HEK293 (cell line): ENCODE results near the gene MSH4.

Experiments
- MYNN ChIP-seq: fragments of 450-650 bp; formaldehyde crosslinking; IDR thresholded peaks from 2 replicates; pipeline ENCODE4 v1.5.1; 2016; ENCODE audit warnings: missing biosample characterization, missing genetic modification characterization, borderline replicate concordance
- ZFHX2 ChIP-seq: fragments of 450-650 bp; formaldehyde crosslinking; conservative IDR thresholded peaks from 2 replicates; pipeline ENCODE4 v1.5.1; 2016; ENCODE audit warnings: missing biosample characterization, missing genetic modification characterization
- ZNF140 ChIP-seq: fragments of 450-650 bp; formaldehyde crosslinking; IDR thresholded peaks from 2 replicates; pipeline ENCODE4 v1.5.1; 2016; ENCODE audit warnings: missing biosample characterization, missing genetic modification characterization
- ZNF704 ChIP-seq: fragments of 450-650 bp; formaldehyde crosslinking; IDR thresholded peaks from 2 replicates; pipeline ENCODE4 v1.5.1; 2016; ENCODE audit warnings: missing biosample characterization, missing genetic modification characterization
- TF ChIP-seq, protein P1 (sequence below): fragments of 450-650 bp; formaldehyde crosslinking; IDR thresholded peaks from 2 replicates; pipeline ENCODE4 v1.5.1; 2016; ENCODE audit warnings: missing biosample characterization, missing genetic modification characterization

DNA sequence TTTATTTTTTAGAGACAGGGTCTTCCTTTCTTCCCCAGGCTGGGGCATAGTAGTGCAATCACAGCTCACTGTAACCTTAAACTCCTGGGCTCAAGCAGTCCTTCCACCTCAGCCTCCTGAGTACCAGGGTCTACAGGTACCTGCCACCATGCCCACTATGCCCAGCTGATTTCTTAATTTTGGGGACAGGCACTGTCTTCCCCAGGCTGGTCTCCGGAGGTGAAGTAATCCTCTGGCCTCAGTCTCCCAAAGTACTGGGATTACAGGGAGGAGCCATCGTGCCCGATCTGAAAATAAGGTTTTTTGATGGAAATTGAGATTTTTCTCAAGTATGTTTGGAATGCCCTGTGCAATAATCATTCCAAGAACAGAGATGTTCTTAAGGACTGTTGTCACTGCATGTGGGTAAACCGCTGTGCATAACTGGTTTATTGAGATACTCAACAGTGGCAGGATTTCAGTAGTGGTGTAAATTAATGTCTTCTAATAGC, 934 bp upstream of the MSH4 start:
- TF ChIP-seq ZFHX2 (no peak), MYNN (tag by site-specific recombination) (no peak), ZNF704 (no peak), ZNF140 (no peak)
- TF ChIP-seq, protein P1, sequence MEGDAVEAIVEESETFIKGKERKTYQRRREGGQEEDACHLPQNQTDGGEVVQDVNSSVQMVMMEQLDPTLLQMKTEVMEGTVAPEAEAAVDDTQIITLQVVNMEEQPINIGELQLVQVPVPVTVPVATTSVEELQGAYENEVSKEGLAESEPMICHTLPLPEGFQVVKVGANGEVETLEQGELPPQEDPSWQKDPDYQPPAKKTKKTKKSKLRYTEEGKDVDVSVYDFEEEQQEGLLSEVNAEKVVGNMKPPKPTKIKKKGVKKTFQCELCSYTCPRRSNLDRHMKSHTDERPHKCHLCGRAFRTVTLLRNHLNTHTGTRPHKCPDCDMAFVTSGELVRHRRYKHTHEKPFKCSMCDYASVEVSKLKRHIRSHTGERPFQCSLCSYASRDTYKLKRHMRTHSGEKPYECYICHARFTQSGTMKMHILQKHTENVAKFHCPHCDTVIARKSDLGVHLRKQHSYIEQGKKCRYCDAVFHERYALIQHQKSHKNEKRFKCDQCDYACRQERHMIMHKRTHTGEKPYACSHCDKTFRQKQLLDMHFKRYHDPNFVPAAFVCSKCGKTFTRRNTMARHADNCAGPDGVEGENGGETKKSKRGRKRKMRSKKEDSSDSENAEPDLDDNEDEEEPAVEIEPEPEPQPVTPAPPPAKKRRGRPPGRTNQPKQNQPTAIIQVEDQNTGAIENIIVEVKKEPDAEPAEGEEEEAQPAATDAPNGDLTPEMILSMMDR (tag by site-specific recombination), result no peak
